ENCODE measurements around the gene CYP2C9.
"Not testable (repeated sequence)": the region's sequence is repeated elsewhere in the genome, so short reads cannot be mapped to it uniquely, and the experiment has no call there.

CYP2C9 gene

GRCh38 chr10:94938383-94938782, at the start of gene CYP2C9:
CYP2C9 (plus strand) TSS chr10:94938658; CDS start chr10:94938683, 25 bp downstream.
- no peak for DNase-seq

DNA sequence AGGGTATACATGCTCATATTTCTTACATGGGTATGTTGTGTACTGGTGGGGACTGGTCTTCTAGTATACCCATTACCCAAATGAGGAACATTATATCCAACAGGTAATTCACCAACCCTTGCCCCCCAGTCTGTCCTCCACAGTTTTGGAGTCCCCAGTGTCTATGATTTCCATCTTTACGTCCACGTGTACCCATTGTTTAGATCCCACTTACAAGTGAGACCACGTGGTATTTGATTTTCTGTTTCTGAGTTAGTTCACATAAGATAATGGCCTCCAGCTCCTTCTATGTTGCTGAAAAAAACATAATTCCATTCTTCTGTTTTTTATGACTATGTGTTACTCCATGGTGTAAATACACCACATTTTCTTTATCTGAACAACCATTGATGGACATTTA, 49.3 kb upstream of the CYP2C9 start:
- no peak for DNase-seq

DNA sequence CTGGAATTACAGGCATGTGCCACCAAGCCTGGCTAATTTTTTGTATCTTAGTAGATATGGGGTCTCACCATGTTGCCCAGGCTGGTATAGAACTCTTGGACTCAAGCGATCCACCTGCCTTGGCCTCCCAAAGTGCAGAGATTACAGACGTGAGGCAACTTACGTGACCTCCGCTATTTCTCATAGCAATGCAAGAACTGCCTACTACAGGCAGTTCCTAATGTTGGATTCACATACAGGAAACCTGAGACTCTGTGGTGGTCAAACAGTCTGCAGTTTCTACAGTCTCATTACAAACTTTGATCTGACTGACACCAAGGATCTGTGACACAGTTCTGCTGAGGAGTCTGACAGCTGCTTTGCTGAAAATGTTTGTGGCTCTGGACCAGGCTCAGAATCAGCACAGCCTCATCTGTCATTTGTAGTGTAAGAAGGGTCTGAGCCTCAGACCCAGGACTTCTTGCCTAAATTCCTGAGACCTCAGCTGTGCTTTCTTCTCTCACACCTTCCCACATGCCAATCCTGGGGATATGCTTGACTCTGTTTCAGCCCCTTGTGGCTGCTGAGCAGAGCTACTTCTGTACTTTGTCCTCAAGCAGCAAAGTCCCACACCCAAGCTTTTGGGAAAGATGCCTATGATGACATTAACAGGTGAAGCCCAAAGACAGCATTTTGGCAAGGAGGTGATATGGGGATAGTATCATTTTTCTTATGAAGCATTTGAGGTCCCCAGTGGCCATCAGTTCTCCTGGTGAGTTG, 48.0 kb upstream of the CYP2C9 start:
- no peak for DNase-seq

DNA sequence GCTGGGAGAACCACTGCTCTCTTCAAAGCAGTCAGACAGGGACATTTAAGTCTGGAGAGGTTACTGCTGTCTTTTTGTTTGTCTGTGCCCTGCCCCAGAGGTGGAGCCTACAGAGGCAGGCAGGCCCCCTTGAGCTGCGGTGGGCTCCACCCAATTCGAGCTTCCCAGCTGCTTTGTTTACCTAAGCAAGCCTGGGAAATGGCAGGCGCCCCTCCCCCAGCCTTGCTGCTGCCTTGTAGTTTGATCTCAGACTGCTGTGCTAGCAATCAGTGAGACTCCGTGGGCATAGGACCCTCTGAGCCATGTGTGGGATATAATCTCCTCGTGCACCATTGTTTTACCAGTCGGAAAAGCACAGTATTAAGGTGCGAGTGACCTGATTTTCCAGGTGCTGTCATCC, 40.0 kb upstream of the CYP2C9 start:
- not testable (repeated sequence) for DNase-seq

- DNase-seq, result no peak
Measured at GRCh38 chr10:94902080-94902479, 36.4 kb upstream of the CYP2C9 start.

DNA sequence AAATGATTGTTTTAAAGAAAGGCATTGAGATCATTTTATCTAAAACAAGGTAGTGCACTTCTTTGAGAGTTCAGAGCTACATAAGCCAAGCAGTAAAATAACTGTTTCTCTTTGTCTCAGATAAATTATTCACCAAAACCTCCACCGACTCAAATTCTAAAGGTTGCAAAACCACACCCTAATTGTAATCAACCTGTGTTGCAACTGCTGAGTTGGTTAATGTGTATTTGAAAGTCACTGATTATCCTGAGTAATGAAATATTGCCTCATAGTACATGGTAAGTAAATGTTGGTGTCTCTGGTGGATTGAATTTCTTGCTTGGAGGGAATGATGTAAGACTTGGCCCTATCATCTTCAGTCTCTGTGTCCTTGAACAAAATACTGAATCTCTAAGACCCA, 35.9 kb upstream of the CYP2C9 start:
- no peak for DNase-seq

DNA sequence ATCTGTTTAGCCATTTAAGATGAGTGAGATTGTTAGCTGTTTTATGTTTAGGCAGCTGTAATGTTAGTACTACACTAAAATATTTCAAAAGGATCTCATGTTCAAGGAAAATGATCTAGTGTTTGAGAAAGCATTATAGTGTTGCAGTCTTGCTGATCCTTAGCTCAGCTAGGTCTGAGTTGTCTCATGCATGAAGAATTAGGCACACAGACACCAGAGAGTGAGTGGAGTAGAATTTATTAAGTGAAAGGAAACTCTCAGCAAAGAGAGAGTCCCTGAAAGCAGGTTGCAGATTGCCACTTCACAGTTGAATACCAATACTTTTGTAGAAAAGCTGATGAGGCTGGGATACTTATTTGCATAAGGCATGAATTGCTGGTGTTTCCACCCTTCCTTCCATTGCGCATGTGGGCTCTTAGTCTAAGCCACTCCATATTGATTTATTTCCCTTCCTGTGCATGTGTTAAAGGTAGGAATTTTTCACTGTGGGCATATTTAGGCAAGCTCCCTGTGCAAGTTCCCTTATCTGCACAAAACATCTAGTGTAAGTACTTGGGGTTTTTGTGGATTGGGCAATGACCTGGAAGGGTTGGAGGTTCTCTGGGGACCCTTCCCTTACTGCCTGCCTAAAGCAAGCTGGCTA, 33.8 kb upstream of the CYP2C9 start:
- not testable (repeated sequence) for DNase-seq

DNA sequence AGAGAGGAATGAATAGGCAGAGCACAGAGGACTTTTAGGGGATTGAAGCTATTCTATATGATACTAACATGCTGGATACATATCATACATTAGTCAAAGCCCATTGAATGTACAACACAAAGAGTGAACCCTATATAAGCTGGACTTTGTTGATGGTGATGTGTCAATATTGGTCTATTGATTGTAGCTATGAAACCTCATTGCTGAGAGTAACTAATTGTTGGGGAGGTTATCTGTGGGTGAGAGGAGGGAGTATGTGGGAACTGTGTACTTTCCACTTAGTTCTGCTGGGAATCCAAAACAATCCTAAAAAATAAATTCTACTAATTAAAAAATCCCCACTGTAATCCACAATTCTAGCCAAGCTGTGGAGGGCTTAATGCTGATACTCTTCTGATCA, 22.0 kb upstream of the CYP2C9 start:
- DNase-seq, result no peak

DNA sequence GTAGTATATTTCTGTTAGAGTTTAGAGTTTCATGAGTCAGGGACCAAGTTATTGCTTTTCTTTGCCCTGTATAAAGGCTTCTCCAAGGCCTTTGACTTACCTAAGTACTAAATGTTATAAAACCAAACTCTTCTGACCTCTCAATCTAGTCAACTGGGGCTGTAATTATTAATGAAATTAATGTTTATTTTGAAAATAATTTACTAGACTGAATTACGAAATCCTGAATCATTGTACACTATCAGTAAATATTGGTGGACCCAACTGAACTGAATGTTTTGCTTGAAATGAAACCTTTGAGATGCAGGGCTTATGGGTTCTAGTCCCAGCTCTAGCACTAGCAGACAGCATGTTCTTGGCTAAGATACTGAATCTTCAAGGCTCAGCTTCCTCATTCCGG, 1.7 kb upstream of the CYP2C9 start:
- no peak for DNase-seq

DNA sequence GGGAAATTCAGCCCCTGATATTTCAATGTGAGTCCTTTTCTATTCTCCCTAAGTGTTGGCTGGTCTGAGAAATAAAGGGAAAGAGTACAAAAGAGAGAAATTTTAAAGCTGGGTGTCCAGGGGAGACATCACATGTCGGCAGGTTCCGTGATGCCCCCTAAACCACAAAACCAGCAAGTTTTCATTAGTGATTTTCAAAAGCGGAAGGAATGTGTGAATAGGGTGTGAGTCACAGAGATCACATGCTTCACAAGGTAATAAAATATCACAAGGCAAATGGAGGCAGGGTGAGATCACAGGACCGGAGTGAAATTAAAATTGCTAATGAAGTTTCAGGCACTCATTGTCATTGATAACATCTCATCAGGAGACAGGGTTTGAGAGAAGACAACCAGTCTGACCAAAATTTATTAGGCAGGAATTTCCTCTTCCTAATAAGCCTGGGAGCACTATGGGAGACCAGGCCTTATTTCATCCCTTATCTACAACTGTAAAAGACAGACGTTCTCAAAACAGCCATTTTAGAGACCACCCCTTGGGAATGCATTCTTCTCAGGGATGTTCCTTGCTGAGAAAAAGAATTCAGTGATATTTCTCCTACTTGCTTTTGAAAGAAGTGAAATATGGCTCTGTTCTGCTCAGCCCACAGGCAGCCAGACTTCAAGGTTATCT, 5.1 kb downstream of the CYP2C9 start:
- DNase-seq, result not testable (repeated sequence)

GRCh38 chr10:94946181-94946580, 7.7 kb downstream of the CYP2C9 start:
- DNase-seq, result not testable (repeated sequence)

DNA sequence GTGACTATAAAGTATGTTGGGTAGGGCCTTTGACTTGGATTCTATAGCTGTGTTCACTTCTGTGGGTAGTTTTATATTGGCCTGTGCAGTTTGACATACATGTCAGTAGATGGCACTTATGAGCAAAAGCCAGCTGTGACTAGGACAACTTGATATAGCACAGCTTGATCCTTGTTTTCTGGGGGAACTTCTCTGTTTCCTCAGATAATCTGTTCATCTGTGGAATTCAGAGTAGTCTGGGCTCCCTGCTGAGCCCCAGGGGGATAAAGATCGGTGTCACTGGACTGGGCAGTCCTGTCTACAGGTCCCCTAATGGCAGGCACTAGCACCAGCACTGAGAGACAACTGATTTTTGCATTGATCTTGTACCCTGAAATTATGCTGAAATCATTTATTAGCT, 25.4 kb downstream of the CYP2C9 start:
- peak; percentile 15 for DNase-seq

GRCh38 chr10:94983555-94983954, 45.1 kb downstream of the CYP2C9 start:
- DNase-seq, result no peak

- DNase-seq, result no peak
Measured at GRCh38 chr10:94989192-94989591, 50.7 kb downstream of the CYP2C9 start.

DNA sequence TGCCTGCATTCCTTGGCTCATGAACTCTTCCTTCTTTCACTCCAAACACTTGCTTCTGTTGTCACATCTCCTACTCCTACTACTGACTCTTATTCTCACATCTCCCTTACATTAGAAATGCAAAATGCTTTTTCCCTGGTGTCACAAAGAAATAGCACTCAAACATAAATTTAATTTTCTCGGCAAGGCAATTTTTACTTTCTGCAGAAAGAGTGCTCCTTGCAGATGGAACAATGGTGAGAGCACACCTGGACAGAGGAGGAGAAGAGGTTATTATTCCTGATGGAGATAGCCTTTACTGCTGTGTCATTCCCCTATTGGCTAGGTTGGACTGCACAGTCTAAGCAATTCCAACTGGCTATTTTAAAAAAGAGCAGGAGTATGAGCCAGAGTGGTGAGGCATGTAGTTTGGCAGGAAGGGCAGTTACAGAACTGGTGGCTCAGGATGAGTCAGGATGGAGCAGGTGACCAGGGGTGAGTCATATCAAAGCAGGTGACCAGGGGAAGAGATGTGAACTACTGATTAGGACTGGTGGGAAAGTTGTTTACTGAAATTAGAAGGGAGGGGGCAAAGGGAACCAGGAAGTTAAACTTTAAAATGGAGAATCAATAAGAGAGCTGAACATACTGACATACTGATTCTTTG, 52.9 kb downstream of the CYP2C9 start:
- no peak for DNase-seq

- no peak for DNase-seq
Measured at GRCh38 chr10:94992811-94993210, 54.4 kb downstream of the CYP2C9 start.

GRCh38 chr10:94997741-94998174, 59.3 kb downstream of the CYP2C9 start:
- no peak for DNase-seq

GRCh38 chr10:95026461-95026860, 88.0 kb downstream of the CYP2C9 start:
- no peak for DNase-seq

GRCh38 chr10:95031656-95032055, 93.2 kb downstream of the CYP2C9 start:
- no peak for DNase-seq

DNA sequence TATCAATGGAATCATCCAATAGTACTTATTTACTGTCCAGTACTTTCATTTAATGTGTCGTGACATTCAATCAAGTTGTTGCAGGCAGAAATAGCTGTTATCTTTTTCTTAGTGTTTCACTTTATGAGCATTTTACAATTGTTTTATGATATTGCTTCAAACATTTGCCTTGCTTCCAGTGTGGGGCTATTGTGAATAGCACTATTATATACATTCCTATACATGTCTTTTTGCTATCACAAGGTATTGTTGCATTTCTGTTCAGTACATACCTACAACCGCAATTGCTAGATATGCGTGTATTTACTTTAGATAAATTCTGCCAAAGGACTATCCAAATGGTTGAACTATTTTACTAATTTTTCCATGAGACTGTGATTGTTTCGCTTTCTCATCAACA, 95.9 kb downstream of the CYP2C9 start:
- no peak for DNase-seq

- DNase-seq, result no peak
Measured at GRCh38 chr10:95035332-95036295, 97.2 kb downstream of the CYP2C9 start.

GRCh38 chr10:95039281-95039680, 100.8 kb downstream of the CYP2C9 start:
- no peak for DNase-seq

Measured in NCI-H69 (cell line).